HG03045 (cell line): ENCODE measurements around the gene CD79A.
"Not testable (repeated sequence)": the region's sequence is repeated elsewhere in the genome, so short reads cannot be mapped to it uniquely, and the experiment has no call there.

Source experiments
- ATAC-seq: cut with Tn5 transposase; IDR thresholded peaks from one replicate; pipeline ENCODE4 v1.9.1; 2021; ENCODE audit warnings: mild to moderate bottlenecking, moderate library complexity; ENCODE audit not compliant: unreplicated experiment

CD79A gene

GRCh38 chr19:41904118-41904870 lies 27.2 kb downstream of the CD79A start:
- ATAC-seq = no peak

GRCh38 chr19:41905273-41906002 lies 28.4 kb downstream of the CD79A start:
- no peak for ATAC-seq

GRCh38 chr19:41906271-41906670 lies 29.2 kb downstream of the CD79A start:
- ATAC-seq = no peak

GRCh38 chr19:41906916-41907680 lies 30.0 kb downstream of the CD79A start:
- no peak for ATAC-seq

GRCh38 chr19:41907994-41908615 lies 31.0 kb downstream of the CD79A start:
- ATAC-seq = no peak

- no peak for ATAC-seq
Observed at GRCh38 chr19:41908724-41909464, 31.8 kb downstream of the CD79A start.

- ATAC-seq = no peak
Observed at GRCh38 chr19:41909706-41910105, 32.6 kb downstream of the CD79A start.

- ATAC-seq = no peak
Observed at GRCh38 chr19:41910240-41910991, 33.3 kb downstream of the CD79A start.

DNA sequence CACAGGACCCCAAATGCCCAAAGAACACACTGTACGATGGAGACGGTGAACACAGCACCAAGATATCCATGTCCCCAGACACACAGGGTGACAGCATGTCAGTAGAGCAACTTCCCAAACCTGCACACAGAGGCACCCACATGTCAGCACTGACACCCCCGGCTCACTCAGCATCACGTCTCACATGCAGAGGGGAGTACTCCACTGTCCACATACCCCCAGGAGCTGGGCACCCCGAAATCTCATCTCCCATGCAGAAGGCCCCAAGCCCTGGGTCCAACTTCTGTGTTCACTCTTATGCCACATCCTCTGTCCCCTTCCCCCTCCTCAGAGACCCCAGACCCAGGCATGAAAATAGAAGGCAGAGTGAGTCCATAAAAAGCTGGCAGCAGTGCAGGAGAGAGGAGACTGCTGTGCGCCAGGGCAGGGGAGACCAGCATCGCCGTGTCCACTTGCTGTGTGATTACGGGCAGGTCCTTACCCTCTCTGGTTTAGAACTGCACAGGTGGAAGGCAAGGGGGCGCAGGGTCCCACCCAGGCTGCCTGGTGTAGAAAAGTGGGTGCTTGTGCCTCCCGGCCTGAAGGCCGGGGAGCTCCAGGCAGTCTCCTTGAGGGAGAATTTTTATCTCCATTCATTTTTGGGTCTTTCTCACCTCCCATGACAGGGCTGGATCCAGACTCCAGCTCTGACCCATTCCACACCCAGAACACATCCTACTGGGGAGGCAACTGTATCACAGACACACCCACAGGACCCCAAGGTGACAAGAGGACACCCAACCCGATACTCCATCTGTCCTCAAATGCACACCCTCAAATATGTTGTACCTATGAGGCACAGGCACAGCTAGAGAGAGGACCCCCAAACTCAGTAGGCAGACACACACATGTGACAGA lies 34.2 kb downstream of the CD79A start:
- ATAC-seq = no peak

DNA sequence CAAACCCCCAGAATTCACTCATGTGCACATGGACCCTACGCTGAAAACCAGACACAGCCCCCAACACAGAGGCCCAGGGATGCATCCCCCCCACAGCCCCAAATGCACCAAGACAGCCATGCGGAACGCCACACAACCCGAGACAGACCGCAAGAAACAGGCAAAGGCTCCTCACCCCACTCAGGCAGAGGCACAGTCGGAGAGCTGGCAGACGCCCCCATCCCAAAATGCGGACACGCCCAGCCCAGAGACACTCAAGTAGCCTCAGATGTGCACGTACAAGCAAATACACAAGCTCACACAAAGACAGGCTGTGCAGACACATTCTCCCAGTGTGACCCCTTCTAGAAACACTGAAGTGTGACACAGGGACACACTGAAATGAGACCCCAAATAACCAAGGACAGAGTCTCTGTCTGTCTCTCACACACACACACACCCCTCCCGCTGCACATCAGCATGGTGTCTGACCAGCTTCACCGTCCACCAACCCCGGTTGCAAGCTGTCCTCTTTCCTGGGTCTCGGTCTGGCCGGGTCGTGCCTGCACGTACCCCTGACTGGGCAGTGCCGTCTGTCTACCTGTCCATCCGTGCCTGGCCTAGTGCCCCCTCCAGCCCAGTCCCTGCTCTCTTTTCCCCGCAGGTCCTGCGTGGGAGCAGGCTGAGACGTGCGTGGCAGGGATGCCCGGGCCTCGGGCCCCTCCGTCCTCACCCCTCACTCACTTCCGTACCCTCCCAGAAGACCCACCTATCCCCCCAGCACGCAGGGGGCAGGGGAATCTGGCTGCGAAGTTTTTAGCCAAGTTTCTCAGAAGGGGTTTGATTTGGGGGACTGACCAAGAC lies 35.0 kb downstream of the CD79A start:
- ATAC-seq = no peak

DNA sequence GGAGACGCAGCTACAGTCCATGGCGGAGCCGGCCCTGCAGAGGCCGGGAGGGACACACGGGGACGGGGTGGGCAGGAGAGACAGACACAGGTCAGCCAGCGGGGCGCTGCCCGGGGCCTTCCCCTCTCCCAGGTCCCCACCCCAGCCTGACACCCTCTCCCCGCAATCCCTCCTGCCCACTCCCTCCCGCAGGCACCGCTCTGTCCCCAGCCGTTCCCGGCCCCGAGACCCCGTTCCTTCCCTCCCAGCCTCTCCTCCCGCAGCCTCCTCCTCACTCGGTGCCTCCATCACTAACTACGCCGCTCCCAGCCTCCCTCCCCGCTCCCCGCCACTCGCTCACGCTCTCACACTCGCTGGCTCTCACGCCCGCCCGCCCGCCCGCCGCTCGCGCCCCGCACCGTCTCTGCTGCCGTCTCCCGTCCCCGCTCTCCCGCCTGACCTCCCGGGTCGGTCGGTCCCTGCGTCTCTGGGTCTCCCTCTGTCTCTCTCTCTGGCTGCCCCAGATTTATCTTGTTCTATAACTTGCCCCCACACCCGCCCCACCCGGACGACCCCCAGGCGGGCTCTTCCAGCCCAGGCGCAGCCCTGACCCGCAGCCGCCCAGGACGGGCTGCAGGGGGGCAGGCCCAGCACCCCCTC lies 35.9 kb downstream of the CD79A start:
- no peak for ATAC-seq

DNA sequence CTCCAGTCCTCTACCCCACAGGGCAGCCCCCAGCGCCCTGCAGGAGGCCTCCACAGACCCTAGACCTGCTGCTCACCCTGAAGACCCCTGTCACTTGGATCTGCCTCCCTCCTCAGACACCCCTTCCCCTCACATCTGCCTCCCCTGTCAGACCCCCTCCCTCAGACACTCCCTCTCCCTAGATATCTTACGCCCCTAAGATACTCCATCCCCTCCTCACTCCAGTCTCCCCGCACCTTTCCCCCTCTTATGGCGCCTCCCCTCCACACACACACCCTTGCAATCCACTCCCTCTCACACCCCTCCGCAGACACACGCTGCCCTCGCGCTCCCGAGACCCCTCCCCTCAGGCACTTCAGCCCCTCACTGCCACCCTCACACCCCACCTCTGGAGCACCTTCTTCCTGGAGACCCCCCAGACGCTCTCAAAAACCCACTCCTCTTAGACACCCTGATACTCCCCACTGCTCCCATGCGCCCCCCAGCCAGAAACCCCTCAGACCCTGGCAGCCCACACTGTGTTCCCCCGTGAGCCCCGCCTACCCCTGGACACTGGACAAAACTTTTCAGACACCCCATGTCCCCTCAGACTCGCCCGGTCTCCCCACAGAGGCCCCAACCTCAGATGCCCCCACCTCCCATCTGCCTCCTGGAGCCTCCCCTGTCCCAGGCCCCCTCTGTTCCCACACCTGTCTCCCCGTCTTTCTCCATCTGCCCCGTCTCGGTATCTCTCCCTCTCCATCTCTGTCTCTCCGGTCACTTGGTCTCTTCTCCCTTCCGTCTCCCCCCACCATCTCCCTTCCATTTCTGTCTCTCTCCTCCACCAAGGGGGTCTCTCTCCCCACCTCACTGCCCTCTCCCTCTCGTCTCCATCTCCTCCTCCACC lies 36.7 kb downstream of the CD79A start:
- ATAC-seq = no peak

DNA sequence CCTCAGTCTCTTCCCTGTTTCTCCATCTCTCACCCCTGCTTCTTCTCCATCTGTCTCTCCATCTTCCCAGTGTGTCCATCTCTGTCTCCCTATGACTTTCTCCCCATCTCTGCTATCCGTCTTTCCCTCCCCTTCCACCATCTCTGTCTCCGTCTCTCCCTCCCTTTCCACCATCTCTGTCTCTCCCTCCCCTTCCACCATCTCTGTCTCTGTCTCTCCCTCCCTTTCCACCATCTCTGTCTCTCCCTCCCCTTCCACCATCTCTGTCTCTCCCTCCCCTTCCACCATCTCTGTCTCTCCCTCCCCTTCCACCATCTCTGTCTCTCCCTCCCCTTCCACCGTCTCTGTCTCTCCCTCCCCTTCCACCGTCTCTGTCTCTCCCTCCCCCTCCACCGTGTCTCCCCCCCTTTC lies 37.4 kb downstream of the CD79A start:
- ATAC-seq = not testable (repeated sequence)

DNA sequence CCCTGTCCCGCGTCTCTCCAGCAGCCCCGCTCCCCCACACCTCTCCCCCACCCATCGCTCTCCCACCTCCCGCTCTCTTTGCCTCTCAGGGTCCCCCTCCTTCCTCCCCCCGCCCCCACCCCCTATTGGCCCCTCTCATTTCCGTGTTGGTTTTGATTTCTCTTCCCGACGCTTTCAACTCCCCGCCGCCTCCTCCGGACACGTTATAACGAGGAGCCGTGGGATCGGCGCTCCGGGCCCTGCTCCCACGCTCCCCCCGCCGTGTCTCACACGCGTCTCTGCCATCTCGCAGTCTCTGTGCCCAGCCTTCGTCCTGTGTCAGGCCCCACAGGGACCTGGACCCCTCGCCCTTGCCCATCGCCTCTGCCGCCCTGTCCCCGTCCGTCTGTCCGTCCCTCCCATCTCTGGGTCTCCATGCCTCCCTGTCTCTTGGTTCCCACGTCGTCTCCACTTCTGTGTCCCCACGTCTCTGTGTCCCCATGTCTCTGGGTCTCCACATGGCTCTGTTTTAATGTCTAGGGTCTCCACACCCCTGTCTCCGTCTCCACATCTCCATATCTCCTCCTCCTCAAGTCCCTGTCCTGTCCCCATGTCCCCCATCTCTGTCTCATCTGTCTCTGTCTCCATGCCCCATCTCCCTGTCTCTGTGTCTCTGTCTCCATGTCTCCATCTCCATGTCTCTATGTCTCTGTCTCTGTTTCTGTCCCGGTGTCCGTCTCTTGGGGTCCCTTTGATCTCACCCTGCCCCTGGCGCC lies 38.1 kb downstream of the CD79A start:
- no peak for ATAC-seq

DNA sequence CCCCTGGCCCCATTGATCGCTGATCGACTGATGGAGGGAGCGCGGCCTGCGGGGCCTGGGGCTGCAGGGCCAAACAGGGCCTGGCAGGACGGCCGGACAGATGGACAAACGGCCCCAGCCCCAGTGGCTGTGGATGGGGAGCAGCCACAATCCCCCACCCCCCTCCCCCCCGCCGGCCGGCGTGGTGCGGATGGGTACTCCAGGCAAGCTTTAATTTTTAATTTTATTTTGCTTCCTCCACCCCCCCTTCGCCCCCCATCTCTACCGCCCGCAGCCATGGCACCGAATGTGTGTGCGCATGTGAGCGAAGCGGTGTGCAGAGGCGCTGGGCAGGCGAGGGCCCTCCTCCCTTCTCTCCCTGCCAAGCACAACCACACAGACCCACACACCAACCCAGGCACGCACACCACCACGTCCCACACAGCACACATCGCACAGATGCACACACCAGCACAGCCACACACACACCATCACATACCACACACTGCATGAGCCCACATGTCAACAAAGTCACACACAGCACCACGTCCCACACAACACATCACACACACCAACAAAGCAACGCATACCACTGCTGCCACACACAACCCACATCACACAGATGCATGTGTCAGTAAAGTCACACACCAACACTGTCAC lies 38.8 kb downstream of the CD79A start:
- ATAC-seq = no peak
